HG03558 (cell line): ENCODE data around the gene ODAD4.
"Not testable (repeated sequence)": the region's sequence is repeated elsewhere in the genome, so short reads cannot be mapped to it uniquely, and the experiment has no call there.

Experiments
- ATAC-seq: cut with Tn5 transposase; IDR thresholded peaks from one replicate; pipeline ENCODE4 v1.9.1; 2021; ENCODE audit warnings: moderate number of reproducible peaks; ENCODE audit not compliant: unreplicated experiment; ENCODE audit errors: extremely low read depth

Gene ODAD4

DNA sequence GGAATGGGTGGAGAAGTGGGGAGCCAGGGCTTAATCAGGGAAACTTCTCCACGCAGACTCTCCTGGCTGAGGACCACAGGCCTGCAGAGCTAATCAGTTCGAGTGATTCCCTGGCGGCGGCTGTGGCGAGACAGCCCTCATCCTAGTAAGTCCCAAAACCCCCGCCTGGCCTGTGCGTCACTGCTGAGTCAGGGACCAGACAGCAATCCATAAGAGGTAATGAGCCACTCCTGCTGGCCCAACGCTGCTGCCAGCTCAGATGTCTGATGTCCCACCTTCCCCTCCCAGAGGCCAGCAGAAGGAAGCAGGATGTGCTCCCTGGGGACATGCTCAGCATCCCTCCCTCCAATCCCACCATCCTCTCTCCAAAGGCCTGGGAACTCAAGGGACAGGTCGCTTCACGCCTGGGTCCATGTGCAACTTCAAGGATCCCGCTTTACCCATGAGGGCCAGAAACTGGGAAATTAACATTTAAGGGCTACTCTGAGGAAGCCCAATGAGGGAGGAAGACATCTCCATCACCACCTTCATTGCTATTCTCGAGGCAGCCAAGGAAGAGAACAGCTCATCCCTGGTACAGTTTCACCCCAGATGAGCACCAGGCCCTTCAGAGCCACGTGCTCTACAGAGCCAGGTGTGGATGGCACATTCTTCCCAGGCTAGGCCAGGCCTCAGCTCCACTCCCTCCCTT lies 19.6 kb upstream of the ODAD4 start:
- ATAC-seq = no peak

DNA sequence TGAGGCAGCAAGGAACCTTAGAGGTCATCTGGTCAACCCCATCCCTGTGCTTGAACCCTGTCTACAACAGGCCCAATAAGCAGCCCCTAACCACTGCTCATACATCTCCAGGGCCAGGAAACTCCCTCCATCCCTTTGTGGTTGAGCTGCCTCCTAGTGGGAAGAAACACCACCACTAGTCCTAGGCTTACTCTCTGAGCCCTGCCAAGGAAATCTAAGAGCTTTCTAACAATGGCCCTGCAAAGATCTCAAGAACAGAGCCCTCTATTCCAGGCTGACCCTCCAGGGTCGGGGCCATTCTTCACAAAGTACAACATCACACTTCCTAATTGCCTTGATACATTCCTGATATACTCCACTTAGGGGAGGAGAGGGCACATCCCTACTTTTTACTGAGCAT lies 17.5 kb upstream of the ODAD4 start:
- ATAC-seq = no peak

DNA sequence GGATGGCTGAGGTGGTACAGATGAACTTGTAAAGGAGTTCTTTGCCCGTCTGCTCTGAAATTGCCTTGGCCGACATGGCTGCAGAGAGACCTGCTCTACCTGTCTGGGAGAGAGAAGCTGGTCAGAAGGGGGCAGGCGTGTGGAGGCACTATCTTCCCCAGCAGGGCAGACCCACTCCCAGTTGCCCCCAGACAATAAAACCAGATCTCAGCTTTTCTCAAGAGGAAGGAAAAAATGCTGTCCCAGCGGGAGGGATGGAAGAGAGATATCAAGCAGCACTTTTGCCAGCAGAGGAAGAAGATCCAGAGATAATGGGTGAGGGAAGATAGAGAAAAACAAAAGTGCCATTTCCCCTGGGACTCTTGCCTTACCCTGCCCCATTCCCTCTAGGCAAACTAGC lies 16.6 kb upstream of the ODAD4 start:
- ATAC-seq = no peak

DNA sequence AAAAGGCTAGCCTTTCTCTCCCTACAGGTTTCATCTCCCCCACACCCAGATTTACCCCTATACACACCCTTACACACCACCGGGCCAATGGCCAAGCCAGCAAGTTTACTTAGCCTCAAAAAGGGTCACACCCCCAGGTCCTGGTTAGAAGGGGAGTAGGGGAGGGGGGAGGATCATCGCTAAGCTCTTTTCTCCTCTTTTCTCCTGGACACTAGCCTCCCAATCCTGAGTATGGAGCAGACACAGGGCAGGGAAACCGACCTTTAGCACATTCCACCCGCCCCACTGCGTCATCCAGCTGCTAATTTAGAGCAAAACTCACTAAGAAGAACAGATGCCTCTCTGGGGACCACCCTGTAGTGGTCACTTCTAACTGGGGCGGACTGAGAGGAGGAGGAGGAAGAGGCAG lies 16.1 kb upstream of the ODAD4 start:
- no peak for ATAC-seq

DNA sequence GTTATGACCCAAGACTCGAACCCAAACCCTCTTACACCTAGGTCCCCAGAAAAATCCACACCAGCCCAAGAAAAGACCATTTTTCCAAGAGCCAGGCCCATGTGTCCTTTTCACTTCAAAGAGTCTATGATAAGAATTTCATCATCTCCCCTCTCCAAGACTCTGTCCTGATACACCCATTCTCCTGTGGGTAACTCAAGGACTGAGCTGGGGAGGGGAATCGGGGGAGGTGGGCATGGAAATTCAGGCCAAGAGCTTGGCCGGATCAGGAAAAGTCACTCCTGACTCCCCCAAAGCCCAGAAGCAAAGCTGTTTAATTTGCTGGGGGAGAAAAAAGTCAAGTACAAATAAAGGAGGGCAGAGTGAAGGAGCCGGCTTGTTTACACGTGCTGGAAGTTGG lies 15.4 kb upstream of the ODAD4 start:
- no peak for ATAC-seq

- ATAC-seq = no peak
These were observed 14.9 kb upstream of the ODAD4 start for GRCh38 chr17:41915566-41915965.

DNA sequence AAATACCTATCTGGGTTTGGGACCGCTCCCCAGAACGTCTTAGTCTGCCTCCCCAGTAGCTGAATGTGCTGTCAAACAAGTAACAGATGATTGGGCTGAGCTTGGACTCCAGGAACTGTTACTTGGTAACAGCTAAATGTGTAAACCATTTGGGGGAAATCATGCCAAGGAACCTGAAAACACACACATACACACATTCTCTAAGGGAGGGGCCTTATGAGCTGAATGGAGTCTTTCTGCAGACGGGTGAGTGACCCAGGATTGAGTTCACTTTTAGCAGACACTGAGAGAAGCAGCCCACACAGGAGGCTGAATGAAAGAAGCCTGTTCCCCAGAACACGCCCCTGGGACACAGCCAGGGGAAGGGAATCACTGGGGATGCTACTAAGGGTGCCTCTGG lies 13.2 kb upstream of the ODAD4 start:
- ATAC-seq = no peak

DNA sequence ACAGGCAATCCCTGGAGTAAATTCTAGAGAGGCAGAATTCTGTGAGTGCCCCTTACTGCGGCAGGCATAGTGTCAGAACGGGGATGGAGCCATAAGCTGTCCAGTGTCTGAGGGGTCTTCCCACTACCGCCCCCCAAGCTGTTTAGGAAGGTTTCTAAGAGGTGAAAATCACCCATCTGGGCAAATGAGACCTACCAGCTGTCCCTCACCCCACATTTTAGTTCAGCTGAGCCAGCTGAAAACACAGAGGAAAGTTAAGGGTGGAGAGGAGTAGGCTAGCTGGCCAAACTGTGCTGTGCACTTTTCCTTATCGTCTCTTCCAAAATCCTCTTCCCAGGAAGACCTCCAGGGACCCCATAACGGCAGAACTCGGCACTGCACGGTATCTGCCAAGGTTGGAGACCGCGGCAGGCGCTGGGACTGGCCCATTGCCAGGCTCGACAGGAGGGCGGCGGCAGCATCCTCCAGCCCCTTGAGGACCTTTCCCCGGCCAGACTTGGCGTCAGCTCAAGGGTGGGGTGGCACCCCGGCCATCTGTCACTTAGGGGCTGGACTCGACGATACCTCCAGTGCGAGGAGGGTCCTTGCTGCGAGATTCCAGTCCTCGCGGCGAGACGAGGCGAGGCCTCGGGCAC lies 12.6 kb upstream of the ODAD4 start:
- no peak for ATAC-seq

- peak; percentile 64 for ATAC-seq
These were observed 11.9 kb upstream of the ODAD4 start, which contains the start of gene ACLY for GRCh38 chr17:41918314-41919164. Gene ACLY (minus strand): TSS chr17:41918951. CDS start chr17:41913873, 5,078 bp downstream.

- ATAC-seq = no peak
These were observed 11.1 kb upstream of the ODAD4 start for GRCh38 chr17:41919165-41919817.

DNA sequence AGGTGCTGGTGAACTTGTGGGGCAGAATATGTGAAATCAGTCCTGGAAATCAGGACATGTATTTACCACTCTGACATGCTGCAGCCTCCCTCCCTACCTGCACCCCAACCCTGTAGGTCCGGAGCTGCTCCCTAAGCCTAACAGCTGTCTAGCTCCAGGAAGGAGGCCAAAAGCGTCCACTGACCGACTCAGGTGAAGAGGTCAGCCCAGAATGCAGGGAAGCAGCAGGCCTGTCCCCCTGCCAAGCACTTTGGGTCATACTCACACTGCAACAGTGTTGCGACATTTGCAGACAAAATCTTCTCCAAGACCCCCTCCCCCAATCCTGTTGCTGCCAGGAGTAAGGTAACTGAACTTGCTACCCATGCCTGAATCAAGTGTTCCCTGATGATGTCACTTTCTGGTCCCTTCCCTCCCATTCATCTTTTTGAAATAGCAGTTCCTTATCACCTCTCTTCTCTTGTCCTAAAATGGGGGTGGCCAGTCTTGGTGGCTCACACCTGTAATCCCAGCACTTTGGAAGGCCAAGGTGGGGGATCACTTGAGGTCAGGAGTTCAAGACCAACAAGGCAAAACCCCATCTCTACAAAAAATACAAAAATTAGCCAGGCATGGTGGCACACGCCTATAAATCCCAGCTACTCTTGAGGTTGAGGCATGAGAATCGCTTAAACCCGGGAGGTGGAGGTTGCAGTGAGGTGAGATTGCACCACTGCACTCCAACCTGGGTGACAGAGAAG lies 10.4 kb upstream of the ODAD4 start:
- no peak for ATAC-seq

DNA sequence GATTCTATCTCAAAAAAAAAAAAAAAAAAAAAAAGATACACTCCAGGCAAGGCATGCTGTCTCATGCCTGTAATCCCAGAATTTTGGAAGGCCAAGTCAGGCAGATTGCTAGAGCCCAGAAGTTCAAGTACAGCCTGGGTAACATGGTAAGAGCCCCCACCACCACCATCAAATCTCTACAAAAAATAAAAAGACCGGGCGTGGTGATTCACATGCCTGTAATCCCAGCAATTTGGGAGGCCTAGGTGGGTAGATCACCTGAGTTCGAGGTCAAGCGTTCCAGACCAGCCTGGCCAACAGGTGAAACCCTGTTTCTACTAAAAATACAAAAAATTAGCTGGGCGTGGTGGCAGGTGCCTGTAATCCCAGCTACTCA lies 9.8 kb upstream of the ODAD4 start:
- no peak for ATAC-seq

DNA sequence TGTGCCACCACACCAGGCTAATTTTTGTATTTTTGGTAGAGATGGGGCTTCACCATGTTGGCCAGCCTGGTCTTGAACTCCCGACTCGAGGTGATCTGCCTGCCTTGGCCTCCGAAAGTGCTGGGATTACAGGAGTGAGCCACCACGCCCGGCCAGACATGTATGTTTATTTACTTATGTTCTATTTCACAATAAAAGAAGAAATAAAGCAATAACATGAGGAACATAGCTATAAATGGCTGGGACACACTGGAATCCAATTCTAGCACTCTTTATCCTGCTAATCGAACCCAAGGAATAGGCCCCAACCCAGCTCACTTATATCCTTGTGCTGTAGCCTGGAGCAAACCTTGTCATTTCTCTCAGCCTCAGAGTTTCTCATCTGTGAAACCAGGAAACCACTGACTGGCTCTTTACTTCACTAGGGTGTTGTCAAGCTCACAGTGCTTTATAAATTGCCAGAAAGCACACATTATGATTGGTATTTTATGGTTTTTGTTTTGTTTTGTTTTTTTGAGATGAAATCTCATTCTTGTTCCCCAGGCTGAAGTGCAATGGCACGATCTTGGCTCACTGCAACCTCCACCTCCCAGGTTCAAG lies 4.3 kb upstream of the ODAD4 start:
- no peak for ATAC-seq

DNA sequence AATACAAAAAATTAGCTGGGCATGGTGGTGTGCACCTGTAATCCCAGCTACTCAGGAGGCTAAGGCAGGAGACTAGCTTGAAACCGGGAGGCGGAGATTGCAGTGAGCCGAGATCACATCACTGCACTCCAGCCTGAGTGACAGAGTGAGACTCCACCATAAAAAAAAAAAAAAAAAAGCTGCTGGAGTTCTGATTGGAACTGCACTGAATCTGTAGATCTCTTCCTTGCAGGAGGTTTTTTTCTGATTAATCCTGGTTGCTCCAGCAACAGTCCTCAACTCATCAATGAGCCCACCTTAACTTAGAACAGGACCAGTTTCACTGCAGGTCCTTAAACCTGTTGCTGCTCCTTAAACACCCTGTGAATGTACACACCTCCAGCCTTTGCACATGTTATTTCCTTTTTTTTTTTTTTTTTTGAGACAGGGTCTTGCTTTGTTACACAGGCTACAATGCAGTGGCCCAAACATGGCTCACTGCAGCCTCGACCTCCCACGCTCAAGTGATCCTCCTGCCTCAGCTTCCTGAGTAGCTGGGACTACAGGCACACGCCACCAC lies 1.6 kb upstream of the ODAD4 start:
- ATAC-seq = no peak

- ATAC-seq = not testable (repeated sequence)
These were observed 378 bp downstream of the ODAD4 start for GRCh38 chr17:41930833-41931156.

DNA sequence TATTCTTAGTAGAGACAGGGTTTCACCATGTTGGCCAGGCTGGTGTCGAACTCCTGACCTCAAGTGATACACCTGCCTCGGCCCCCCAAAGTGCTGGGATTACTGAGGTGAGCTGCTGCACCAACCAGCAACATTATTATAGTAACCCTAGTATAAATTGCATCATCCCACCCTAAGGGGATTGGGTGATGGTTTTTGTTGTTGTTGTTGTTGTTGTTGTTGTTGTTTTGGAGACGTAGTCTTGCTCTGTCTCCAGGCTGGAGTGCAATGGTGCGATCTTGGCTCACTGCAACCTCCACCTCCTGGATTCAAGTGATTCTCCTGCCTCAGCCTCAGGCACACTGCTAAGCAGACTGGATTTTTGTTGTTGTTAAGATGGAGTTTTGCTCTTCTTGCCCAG lies 1.3 kb downstream of the ODAD4 start:
- ATAC-seq = not testable (repeated sequence)

GRCh38 chr17:41932816-41933389 lies 2.5 kb downstream of the ODAD4 start:
- ATAC-seq = no peak

DNA sequence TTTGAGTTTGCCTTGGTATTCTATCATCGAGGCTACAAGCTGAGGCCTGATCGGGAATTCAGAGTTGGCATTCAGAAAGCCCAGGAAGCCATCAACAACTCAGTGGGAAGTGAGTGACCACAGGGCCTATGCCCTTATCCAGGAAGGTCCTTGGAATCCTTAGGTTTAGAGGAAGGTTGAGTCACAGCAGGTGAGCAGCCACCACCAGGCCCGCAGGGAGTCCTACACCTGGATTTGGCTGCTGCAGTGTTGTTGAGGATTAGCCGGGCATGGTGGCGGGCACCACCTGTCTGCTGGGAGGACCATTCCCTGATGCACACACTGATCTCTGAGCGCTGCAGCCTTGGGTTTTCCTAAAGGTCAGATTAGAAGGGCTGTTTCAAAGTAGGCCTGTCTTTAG lies 5.2 kb downstream of the ODAD4 start:
- ATAC-seq = no peak
